HG03066 (cell line): ENCODE data around the gene NR2C2.

Experiments used
- ATAC-seq: cut with Tn5 transposase; IDR thresholded peaks from one replicate; pipeline ENCODE4 v1.9.1; 2021; ENCODE audit warnings: low read depth; ENCODE audit not compliant: unreplicated experiment

Gene NR2C2

DNA sequence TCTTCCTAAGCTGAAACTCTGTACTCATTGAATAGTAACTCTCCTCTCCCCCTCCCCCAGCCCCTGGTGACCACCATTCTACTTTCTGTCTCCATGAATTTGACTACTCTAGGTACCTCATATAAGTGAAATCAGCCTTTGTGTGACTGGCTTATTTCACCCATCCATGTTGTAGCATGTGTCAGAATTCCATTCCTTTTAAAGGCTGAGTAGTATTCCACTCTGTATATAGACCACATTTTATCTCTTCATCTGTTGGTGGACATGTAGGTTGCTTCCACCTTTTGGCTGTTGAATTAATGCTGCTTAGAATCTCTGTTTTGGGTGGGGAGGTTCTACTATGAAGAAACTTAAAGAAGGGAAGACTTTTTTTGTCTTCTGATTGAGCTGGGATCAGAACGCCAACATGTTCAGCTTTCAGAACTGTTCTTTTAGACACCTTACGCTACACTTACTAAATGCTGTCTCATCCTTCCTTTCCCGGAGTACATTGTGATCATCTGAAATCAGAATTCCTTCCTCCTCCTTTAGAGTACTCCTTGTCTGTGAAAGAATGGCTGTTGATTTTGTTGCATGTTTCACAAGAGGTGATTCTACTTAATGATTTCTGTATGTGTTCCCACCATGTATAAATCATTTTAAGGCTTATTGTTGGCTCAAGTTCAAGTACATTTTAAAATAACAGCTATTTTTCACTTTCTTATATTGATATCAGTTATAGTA is 67.4 kb downstream of the NR2C2 start:
- ATAC-seq = no peak

DNA sequence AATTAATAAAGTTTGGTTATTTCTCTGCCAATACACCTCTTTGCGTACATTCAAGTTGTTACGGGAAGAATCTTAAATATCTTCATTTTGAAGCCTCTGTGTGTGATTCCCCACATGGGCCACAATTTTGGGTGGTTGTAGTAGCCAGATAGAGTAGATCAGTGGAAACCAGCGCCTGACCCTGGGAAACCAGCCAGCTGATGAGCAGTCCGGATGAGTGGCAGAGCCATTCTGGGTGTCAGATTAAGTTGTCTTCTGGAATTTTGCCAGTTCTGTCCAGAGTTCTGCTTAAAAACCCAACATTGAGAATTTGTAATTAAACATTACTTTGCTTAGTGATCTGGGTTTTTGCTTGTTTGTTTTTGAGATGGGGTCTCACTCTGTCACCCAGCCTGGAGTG is 68.1 kb downstream of the NR2C2 start:
- no peak for ATAC-seq

DNA sequence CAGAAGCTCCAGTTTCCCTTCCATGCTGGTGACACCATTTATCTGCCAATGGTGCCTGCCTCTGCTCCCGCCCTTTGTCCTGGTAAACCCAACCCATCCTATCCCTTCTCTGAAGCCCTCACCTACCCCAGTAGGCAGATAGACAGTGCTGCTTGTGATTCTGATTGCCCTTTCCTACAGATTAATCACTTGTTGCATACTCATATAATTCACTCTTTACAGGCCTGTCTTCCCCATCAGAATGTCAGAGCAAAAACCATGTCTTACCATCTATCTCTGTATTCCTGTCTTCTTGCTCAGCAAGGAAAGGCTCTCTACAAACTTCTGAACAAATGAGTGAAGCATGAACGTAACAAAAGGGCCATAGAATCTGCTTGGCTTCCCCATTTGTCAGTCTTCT is 69.8 kb downstream of the NR2C2 start:
- ATAC-seq = no peak

DNA sequence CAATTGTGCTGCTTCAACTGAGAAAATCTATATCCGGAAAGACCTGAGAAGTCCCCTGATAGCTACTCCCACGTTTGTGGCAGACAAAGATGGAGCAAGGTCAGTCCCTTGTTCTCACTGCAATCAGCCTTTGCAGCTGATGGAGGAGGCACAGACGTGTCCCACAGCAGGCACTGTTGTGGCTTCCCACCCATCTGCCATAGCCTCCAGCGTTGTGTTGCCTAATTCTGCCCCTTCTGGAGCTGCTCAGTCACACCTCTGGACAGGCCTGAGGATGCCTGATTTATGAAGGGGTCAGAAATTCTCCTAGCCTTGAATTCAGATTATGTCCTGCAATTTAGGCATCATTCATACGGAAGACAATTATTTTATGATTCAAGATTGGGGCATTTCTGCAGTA is 75.9 kb downstream of the NR2C2 start:
- no peak for ATAC-seq

DNA sequence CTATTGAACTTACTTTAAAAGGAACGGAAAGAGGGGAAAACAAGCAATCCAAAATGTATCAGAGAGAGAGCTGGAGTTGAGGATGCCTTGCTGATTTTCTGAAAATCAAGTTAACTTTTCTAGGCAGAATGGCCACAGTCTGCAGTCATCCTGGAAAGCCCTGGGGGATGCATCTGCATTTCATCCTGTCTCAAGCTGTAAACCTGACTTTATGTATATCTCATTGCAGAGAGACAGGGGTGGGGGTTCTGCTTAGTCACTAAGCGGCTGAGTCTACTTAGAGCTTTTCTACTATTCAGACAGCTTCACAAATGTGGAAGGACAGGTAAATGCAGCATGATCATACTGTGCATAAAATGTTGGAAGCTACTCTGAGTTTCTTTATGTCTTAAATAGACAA is 76.3 kb downstream of the NR2C2 start:
- no peak for ATAC-seq

DNA sequence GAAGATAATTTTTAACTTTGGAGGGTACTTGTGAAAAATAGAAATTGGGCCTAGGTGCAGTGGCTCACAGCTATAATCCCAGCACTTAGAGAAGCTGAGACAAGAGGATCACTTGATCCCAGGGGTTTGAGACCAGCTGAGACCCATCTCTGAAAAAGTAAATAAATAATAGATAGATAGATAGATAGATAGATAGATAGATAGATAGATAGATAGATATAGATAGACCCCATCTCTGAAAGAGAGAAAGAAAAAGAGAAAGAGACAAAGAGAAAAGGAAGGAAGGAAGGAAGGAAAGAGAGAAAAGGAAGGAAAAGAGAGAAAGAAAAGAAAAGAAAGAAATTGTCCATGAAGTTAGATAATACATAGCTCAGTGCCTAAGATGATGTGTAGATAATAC is 82.2 kb downstream of the NR2C2 start:
- no peak for ATAC-seq

DNA sequence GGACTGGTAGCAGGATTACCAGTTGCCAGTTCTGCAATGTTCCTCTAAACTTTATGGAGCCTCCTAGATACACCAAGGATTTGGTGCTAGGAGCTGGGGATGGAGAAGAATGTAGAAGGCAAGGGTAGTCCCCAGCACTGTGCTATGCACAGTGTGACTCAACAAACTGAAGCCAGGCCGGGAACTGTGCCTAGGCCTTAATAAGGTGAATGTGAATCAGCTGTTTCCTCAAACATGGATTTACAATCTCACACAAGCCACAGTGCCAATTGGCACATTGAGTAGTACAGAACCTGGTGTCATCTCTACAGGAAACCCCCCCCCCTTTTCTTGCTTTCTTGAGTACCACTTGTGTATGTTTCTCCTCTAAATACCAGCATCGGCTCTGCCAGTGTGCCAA is 85.3 kb downstream of the NR2C2 start:
- ATAC-seq = no peak

DNA sequence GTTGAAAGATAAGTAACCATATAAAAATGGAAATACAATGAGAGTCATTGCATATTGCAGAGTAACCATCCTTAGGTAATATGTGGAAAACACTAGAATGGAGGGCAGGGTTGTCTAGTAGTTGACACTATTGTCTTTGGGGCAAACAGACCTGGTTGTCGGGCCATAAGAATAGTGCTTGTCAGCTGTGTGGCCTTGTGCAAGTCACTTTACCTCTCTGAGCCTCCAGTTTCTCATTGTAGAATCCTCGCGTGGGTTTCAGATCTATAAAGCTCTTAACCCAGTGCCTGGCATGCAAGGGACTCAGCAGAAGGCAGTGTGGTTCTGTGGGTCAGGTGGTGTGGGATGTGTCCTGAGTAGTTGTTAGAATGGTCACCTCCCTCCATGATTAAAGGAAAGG is 85.7 kb downstream of the NR2C2 start:
- ATAC-seq = no peak

DNA sequence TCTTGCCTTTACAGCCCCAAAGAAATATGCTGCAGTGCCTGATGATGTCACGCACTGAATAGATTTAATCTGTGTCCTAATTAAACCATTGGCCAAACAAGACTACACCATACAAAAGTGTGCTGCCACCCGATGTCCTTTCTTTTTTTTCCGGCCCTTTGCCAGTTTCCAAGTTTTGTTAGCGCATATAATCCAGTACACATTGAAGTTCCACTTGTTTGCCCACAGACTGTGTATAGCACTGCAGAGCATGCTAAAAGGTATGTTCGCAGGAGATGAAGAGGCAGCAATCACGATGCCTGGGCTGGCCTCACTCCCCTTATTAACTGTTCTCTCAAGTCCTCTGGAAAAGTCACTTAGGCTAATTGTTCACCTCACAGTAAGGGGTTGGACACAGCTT is 90.9 kb downstream of the NR2C2 start:
- ATAC-seq = no peak

DNA sequence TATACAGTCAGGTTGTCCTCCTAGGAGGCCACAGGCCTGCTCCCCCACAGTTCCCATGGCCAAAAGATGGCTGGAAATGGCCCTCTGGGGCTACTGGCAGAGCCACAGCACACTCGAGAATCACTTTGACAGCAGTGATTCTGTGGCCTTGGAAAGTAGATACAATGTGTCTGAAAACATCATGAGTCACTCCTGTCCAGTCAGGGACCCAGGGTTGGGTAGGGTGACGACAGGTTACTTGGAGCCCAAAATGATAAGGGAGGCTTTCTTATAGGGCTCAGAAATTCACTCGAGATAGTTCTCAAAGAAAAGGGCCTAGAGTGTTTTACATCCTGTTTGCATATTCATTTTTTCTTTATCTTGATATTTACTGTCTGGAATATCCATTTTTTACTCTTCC is 93.5 kb downstream of the NR2C2 start:
- no peak for ATAC-seq

DNA sequence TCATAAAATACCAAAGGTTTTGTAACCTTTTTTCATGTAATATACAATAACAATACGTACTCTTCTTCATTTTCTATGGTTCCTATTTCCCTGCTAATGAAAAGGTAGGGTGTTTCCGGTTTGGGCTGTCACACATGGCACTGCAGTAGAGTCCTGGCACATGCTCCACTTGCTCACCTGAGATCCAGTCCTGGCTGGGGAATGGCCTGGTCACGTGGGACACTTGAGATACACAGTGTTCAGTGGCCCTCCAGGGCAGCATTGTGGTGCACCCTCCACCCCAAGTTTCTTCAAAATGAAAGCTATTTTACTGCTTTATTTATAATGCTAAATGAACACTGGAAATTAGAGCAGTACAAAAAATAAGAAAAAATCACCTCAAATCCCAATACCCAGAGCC is 94.6 kb downstream of the NR2C2 start:
- ATAC-seq = no peak

DNA sequence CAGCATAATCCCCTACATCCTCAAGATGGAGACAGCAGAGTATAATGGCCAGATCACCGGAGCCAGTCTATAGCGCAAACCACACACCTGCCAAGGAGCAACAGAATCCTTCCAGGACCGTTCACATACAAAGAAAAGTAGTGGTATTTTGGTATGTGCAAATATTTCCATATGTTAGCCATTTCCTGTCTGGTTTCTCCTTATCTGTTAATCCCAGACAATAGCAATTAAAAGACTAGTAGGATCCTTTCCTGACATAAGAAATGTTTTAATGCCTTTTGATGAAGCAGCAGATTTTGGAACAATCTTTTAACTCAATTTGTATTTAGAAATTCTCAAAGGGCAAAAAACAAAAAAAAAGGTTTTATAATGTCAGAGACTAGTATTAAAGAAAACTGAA is 95.6 kb downstream of the NR2C2 start:
- no peak for ATAC-seq

DNA sequence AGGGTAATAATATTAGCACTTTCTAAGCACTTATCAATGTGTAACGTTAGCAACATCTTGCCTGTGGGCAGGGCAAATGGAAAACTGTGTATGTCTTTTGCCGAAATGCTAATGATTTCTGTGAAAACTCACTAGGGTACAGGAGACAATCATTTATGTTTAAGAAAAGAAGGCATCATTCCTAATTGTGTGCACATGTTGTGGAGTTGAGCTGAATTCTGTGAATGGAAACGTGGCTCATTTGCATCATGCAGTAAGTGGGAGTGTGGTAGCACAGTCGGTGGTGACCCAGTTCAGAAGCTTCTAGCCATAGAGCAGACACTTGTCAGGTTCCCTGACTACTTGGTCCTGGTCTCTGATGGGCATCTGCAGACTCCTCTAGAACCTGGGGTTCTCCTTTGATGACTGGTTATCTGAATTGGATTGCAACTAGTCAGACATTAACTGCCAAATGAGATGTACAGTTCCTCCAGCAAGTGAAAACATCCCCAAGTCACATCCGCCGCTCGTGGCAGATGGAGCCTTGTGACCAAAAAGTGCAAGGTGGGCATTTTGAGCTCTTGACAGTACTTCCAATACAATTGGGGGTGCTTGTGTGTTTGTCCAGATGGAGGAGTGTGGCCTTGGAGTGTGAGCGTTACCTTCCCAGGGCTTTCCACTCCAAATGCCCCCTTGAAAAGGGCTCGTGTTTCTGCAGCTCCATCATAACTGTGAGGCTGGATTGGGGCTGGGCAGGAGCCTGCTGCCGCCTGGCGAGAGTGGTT is 96.2 kb downstream of the NR2C2 start:
- ATAC-seq = no peak

DNA sequence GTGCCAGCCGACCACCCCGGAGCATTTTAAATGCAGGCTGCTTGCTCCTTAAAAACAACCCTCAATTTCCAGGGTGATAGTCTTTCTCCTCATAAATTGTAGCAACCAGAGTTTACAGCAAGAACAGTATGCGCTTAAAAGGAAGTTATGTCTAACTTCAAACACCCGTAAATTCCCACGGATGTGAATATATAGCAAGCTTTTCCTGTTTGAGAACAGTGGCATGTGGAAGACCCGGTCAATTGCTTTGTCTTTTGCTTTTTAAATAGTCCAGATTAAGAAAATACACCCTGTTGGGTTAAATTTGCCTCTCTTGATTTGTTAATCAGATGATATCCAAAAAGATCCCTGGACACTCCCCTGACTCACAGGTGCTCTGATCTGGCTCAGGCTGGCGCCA is 96.9 kb downstream of the NR2C2 start:
- no peak for ATAC-seq

DNA sequence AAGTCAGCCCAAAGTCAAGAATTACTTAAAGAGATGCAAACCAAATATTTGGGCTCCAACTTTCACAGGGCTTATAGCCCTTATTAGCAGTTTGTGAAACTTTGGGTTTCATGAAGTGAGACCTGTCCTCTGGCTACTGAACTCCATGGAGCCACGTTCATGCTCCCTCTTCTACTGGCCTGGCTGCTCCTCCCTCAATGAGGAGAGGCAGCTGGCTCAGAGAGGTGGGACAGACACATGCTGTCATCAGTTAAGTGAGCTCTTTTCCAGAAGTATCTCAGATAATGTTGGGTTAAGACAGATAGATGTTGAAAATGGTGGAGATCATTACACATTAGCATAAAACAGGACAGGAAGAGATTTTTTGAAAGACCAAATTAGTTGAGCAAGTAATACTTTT is 98.3 kb downstream of the NR2C2 start:
- no peak for ATAC-seq

DNA sequence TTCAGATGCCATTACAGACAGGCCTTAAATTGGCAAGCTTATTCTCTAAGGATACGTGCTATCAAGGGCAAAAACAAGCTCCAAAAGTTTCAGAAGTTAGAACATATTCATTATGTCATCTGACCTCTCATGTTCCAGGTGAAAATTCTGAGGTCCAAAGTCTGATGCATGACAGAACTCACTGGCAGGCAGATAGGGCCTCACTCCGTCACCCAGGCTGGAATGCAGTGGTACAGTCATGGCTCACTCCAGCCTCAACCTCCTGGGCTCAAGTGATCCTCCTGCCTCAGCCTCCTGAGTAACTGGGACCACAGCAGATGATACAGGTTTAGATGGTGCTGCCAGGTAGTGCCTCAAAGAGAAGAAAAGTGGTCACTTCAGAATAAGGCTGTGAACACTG is 102.2 kb downstream of the NR2C2 start:
- no peak for ATAC-seq

DNA sequence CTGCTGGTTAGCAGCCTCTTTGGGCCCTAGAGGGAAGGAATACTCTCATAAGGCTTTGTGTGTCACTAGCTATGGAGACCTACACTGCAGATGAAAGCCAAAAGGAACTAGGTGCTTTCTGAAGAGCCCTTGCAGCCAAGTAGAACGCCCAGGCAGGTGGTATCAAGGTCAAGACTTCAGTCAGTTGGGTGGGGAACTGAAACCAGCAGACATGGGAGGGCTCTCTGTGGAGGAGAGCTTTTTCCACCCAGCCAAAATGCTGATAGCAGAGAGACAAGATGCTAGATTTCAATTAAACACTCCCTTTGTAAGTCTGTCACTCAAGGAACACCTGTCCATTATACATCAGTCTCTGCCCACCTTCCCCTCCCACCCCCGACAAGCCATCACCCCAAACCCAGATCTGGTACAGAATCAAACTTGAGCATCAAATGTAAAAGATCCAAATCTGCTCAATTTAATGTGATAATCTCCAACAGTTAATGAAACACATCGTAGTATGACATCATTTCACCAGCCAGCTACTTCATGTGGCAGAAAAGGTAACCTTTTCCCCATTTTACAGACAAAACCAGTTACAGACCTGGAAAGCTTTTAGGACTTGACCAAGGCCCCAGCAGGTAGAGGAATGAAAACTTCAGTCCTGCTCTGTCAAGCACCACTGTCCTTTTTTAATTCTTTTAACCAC is 103.2 kb downstream of the NR2C2 start:
- ATAC-seq = peak; percentile 80

DNA sequence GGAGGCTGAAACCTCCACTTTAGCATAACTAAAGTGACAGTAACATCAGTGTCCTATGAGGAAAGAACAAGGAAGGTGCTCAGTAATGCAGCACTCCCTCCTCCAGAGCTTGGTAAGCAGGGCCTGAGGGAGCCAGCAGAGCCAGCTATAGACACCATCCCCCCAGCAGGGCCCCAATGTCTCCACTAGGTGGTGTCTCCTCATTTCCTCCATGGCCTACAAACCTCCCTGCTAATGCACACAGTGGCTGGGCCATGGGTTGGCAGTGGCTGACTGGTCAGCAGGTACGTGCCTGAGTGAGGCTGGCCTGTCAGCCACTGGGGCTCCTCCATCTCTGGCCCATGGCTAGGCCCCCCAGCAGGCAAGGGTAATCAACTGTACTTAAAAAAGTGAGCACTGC is 104.1 kb downstream of the NR2C2 start:
- ATAC-seq = peak; percentile 50

DNA sequence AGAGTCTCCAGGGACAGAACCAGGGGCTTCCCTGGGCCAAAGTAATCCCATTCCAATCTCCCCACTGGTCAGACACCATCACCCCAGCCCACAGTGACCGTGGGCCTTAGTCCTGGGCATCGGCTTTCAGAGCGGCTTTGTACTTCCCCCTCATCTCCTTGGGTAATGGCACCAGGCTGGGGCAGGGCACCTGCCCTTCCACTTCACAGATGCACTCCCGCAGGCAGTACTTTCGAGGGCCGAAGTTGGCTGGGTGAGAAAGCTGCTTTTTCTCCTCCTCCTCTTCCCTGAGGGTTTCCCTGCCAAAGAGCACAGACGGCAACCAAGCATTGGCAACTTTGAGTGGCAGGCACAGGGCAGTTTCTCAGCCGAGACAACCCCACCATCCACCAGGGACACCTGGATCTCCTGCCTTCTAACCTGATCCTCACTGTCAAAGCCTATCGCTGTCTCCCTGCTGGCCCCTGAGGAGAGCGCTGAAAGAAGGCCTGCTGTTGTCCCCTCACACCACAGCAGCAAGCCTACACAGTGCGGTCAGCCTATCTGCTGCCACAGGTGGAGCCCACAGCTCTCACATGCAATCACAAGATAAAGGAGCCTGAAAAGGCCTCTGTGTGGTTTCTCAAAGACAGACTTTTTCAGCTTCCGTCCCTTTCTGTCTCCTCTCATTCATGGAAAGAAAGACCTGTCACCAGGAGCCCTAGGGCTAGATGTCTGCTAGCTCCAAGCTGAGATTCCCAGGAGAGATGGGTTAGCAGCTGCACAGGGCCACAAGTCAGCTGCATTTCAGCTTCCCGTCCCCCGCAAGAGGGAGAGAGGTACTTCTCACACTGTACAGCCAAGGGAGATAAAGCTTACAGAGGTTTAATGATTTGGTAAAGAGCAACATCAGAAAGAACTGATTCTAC is 105.2 kb downstream of the NR2C2 start:
- no peak for ATAC-seq

DNA sequence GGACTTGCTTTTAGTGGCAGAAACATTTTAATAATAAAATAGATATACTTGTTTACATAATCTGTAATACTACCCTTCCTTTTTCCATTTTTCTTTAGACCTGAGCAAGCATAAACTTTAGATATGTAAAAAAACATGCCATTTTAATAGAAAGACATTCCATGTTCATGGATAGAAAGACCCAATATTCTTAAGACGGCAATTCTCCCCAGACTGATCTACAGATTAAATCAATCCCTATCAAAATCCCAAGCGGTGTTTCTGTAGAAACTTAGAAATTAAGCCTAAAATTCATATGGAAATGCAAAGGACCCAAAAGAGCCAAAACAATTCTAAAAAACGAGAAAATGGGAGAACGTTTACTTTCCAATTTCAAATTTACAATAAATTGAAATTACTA is 106.2 kb downstream of the NR2C2 start:
- ATAC-seq = no peak
